Neural cell (in vitro differentiated cells): ENCODE data around the gene CAMK2A. TPM values are rescaled to one million over a fixed set of nuclear protein-coding genes. Genes with fewer than 3 reads are reported as not detected.

ENCODE experiments used
- H2AFZ ChIP-seq: fragments of 200-600, 300-800 bp; sonication (generic), shearing (Covaris generic); 2 replicates; pipeline ENCODE4 v1.6.0; 2014; ENCODE audit warnings: low read depth, mild to moderate bottlenecking, antibody characterized with exemption, low read length, moderate library complexity
- H3F3A ChIP-seq: fragments of 200-600 bp; shearing (Covaris generic); 2 replicates; pipeline ENCODE4 v1.6.1; 2016; ENCODE audit warnings: mild to moderate bottlenecking, moderate library complexity, mixed read lengths, antibody characterized with exemption, low read length; ENCODE audit not compliant: insufficient read depth, poor library complexity, severe bottlenecking
- H3K27ac ChIP-seq: fragments of 200-600, 300-800 bp; sonication (generic), shearing (Covaris generic); 2 replicates; pipeline ENCODE4 v1.5.1; 2014; ENCODE audit warnings: mild to moderate bottlenecking, low read length, moderate library complexity
- H3K27me3 ChIP-seq: fragments of 300-800, 200-600 bp; sonication (generic), shearing (Covaris generic); 2 replicates; pipeline ENCODE4 v1.6.0; 2014; ENCODE audit warnings: mild to moderate bottlenecking, low read depth, low read length, moderate library complexity; ENCODE audit not compliant: insufficient read depth
- H3K36me3 ChIP-seq: fragments of 300-800, 200-600 bp; sonication (generic), shearing (Covaris generic); 2 replicates; pipeline ENCODE4 v1.5.1; 2014; ENCODE audit warnings: mild to moderate bottlenecking, antibody characterized with exemption, low read length, moderate library complexity; ENCODE audit not compliant: insufficient read depth
- H3K4me2 ChIP-seq: fragments of 300-800, 200-600 bp; sonication (generic), shearing (Covaris generic); 2 replicates; pipeline ENCODE4 v1.6.0; 2014; ENCODE audit warnings: mild to moderate bottlenecking, low read length
- H3K4me3 ChIP-seq: fragments of 300-800, 200-600 bp; sonication (generic), shearing (Covaris generic); 2 replicates; pipeline ENCODE4 v1.5.1; 2014; ENCODE audit warnings: mild to moderate bottlenecking, low read length, moderate library complexity
- H3K79me2 ChIP-seq: fragments of 200-600 bp; shearing (Covaris generic); replicated peaks from 2 replicates; pipeline ENCODE4 v1.6.0; 2014; ENCODE audit warnings: mild to moderate bottlenecking, low read length, moderate library complexity; ENCODE audit not compliant: insufficient read depth
- H3K9ac ChIP-seq: fragments of 300-800, 200-600 bp; sonication (generic), shearing (Covaris generic); 2 replicates; pipeline ENCODE4 v1.6.1; 2016; ENCODE audit warnings: mild to moderate bottlenecking, low read length, mixed read lengths
- H3K9me2 ChIP-seq: fragments of 200-600 bp; shearing (Covaris generic); 2 replicates; pipeline ENCODE4 v1.6.1; 2016; ENCODE audit warnings: mild to moderate bottlenecking, low read length, mixed read lengths; ENCODE audit not compliant: insufficient read depth
- H3K9me3 ChIP-seq: fragments of 200-600, 300-800 bp; sonication (generic), shearing (Covaris generic); 2 replicates; pipeline ENCODE4 v1.6.1; 2016; ENCODE audit warnings: mild to moderate bottlenecking, mixed run types, low read length, moderate library complexity, mixed read lengths
- H4K20me1 ChIP-seq: fragments of 200-600 bp; shearing (Covaris generic); 2 replicates; pipeline ENCODE4 v1.6.1; 2016; ENCODE audit warnings: mild to moderate bottlenecking, mixed run types; ENCODE audit not compliant: insufficient read depth
- EP300 ChIP-seq: fragments of 450-650 bp; conservative IDR thresholded peaks from 2 replicates; pipeline ENCODE4 v1.6.1; 2014; ENCODE audit warnings: antibody characterized with exemption, mild to moderate bottlenecking, moderate library complexity; ENCODE audit not compliant: poor library complexity, severe bottlenecking
- EZH2 ChIP-seq: fragments of 200-600, 300-800 bp; shearing (Covaris generic), sonication (generic); IDR thresholded peaks from 2 replicates; pipeline ENCODE4 v1.6.1; 2014; ENCODE audit warnings: antibody characterized with exemption, low read length, borderline replicate concordance, mild to moderate bottlenecking; ENCODE audit not compliant: insufficient read depth, poor library complexity, severe bottlenecking
- MXI1 ChIP-seq: fragments of 450-650 bp; conservative IDR thresholded peaks from 2 replicates; pipeline ENCODE4 v1.6.1; 2014; ENCODE audit warnings: antibody characterized with exemption, mild to moderate bottlenecking; ENCODE audit not compliant: poor library complexity, severe bottlenecking
- POLR2AphosphoS5 ChIP-seq: IDR thresholded peaks from 2 replicates; pipeline ENCODE4 v1.6.1; 2012
- RAD21 ChIP-seq: fragments of 450-650 bp; conservative IDR thresholded peaks from 2 replicates; pipeline ENCODE4 v1.6.1; 2014; ENCODE audit warnings: antibody characterized with exemption, mild to moderate bottlenecking, moderate library complexity
- REST ChIP-seq: IDR thresholded peaks from 2 replicates; pipeline ENCODE4 v1.6.1; 2012; ENCODE audit warnings: borderline replicate concordance
- SMC3 ChIP-seq: fragments of 450-650 bp; conservative IDR thresholded peaks from 2 replicates; pipeline ENCODE4 v1.6.1; 2014; ENCODE audit warnings: antibody characterized with exemption, mild to moderate bottlenecking, moderate library complexity; ENCODE audit not compliant: poor library complexity
- TAF1 ChIP-seq: IDR thresholded peaks from 2 replicates; pipeline ENCODE4 v1.6.1; 2012; ENCODE audit warnings: low read depth
- polyA plus RNA-seq: library from polyadenylated mRNA; depleted of rRNA; stranded (reverse); fragments of >200 nt; gene quantifications from 2 replicates; pipeline ENCODE4 v1.2.3, GENCODE V29; 2014
- TF ChIP-seq, protein P1 (sequence below): fragments of 450-650 bp; IDR thresholded peaks from 2 replicates; pipeline ENCODE4 v1.5.1; 2014; ENCODE audit warnings: antibody characterized with exemption, mild to moderate bottlenecking, moderate library complexity; ENCODE audit not compliant: poor library complexity, severe bottlenecking

CAMK2A gene
- polyA plus RNA-seq, 1 donor from 2014 or later, result 61.7 TPM

DNA sequence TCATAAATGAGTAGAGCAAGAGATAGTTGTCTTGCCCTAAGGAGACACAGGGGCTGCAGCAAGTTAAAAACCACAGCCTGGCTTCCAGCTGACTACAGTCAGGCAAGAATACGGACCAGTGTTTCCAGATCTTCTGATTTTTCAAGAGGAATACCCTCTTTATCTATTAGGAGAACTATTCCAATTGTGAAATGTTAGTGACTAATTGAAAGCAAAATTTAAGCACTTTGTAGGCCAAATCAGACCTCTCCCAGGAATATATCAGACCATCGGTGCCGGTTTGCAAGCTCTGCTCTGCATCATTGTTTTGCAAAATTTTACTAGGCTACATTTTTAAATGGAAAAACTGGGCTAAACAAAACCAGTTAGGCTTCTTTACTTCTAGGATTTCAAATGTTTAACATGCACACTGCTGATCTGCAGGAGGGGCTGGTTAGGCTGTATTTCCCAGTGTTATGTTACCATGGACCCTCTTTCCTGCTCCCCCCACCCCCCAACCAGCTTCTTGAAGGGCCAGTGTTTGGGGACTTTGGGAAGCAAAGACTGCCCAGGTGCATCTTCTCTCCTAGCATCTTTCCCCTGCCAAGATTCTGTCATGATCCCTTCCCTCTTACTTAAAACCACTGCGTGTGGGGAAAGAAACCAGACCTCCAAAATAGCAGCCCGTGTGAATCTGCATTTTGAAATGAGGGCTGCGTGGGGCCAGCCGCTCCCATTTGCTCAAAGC is 14.2 kb upstream of the CAMK2A start:
- Histone ChIP-seq H4K20me1 (no peaks in the 10 kb centered on the region), H3K79me2 (no peaks in the 10 kb centered on the region), H3K27ac (no peak overlapping the region), H3K4me3 (no peak overlapping the region), H3K9ac (no peak overlapping the region), H2AFZ (no peak overlapping the region), H3K9me2 (no peaks in the 10 kb centered on the region), H3K4me2 (no peak overlapping the region), H3K36me3 (no peaks in the 10 kb centered on the region), H3K9me3 (no peaks in the 10 kb centered on the region), H3F3A (no peaks in the 10 kb centered on the region), H3K27me3 (peaks cover 29% of the 10 kb centered on the region)
- TF ChIP-seq REST, result no peak
- TF ChIP-seq, protein P1, sequence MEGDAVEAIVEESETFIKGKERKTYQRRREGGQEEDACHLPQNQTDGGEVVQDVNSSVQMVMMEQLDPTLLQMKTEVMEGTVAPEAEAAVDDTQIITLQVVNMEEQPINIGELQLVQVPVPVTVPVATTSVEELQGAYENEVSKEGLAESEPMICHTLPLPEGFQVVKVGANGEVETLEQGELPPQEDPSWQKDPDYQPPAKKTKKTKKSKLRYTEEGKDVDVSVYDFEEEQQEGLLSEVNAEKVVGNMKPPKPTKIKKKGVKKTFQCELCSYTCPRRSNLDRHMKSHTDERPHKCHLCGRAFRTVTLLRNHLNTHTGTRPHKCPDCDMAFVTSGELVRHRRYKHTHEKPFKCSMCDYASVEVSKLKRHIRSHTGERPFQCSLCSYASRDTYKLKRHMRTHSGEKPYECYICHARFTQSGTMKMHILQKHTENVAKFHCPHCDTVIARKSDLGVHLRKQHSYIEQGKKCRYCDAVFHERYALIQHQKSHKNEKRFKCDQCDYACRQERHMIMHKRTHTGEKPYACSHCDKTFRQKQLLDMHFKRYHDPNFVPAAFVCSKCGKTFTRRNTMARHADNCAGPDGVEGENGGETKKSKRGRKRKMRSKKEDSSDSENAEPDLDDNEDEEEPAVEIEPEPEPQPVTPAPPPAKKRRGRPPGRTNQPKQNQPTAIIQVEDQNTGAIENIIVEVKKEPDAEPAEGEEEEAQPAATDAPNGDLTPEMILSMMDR, result no peak
- TF ChIP-seq SMC3, result no peak

GRCh38 chr5:150303070-150303615 is 13.6 kb upstream of the CAMK2A start:
- no peak overlapping the region for H3K27ac ChIP-seq
- no peaks in the 10 kb centered on the region for H3K79me2 ChIP-seq
- no peaks in the 10 kb centered on the region for H4K20me1 ChIP-seq
- H3K36me3 ChIP-seq, result no peaks in the 10 kb centered on the region
- H3K4me3 ChIP-seq, result no peak overlapping the region
- H3F3A ChIP-seq, result no peaks in the 10 kb centered on the region
- no peaks in the 10 kb centered on the region for H3K9me2 ChIP-seq
- no peak overlapping the region for H3K4me2 ChIP-seq
- peaks cover 29% of the 10 kb centered on the region for H3K27me3 ChIP-seq
- no peak overlapping the region for H2AFZ ChIP-seq
- no peaks in the 10 kb centered on the region for H3K9me3 ChIP-seq
- H3K9ac ChIP-seq, result no peak overlapping the region
- TF ChIP-seq RAD21 (no peak), REST (no peak), TAF1 (no peak), EZH2 (no peak), POLR2AphosphoS5 (no peak), EP300 (no peak), SMC3 (no peak), MXI1 (no peak)
- TF ChIP-seq, protein P1, result no peak
